Esophagus (tissue), 2 donors: ENCODE results near the gene GCM1. TPM values are rescaled to one million over a fixed set of nuclear protein-coding genes. Genes with fewer than 3 reads are reported as not detected.
"Not testable (repeated sequence)": the region's sequence is repeated elsewhere in the genome, so short reads cannot be mapped to it uniquely, and the experiment has no call there.

Experiments used
- H3K27ac ChIP-seq, 2 donors: one replicate each; pipeline ENCODE4 v1.5.1; 2013; ENCODE audit warnings: low read depth in 2 of 2, mild to moderate bottlenecking in 2 of 2, inconsistent platforms in 1 of 2, low read length in 1 of 2, moderate library complexity in 1 of 2
- H3K27me3 ChIP-seq, 2 donors: one replicate each; pipeline ENCODE4 v1.6.1; 2013; ENCODE audit warnings: low read length in 2 of 2, control low read depth in 1 of 2, mild to moderate bottlenecking in 1 of 2; ENCODE audit not compliant: insufficient read depth in 2 of 2, control insufficient read depth in 1 of 2
- H3K36me3 ChIP-seq, 2 donors: one replicate each; pipeline ENCODE4 v1.6.1; 2013; ENCODE audit warnings: low read length in 1 of 2; ENCODE audit not compliant: control insufficient read depth in 2 of 2, insufficient read depth in 2 of 2
- H3K4me1 ChIP-seq, 2 donors: one replicate each; pipeline ENCODE4 v1.6.1; 2013; ENCODE audit warnings: low read length in 1 of 2; ENCODE audit not compliant: control insufficient read depth in 2 of 2, insufficient read depth in 2 of 2
- H3K4me3 ChIP-seq, 2 donors: one replicate each; pipeline ENCODE4 v1.5.1; 2013; ENCODE audit warnings: low read length in 2 of 2, mild to moderate bottlenecking in 2 of 2, low read depth in 1 of 2, moderate library complexity in 1 of 2
- H3K9me3 ChIP-seq, 2 donors: one replicate each; pipeline ENCODE4 v1.6.1; 2013; ENCODE audit warnings: mild to moderate bottlenecking in 2 of 2, low read depth in 1 of 2, low read length in 1 of 2, moderate library complexity in 1 of 2; ENCODE audit not compliant: control insufficient read depth in 2 of 2, insufficient read depth in 1 of 2
- WGBS, 2 donors: extraction: QIAGEN DNeasy Blood & Tissue Kit; methylation state at CpG; one replicate each; pipeline ENCODE4 v1.1.7; 2013; 5-methylcytosine and 5-hydroxymethylcytosine counted together
- polyA plus RNA-seq, 2 donors: library from polyadenylated mRNA; stranded (reverse); fragments of 200-250 nt; gene quantifications; one replicate each; pipeline ENCODE4 v1.2.3, GENCODE V29; 2013
- donor health status: healthy with polysubstance abuse.
- donor health status: Bipolar disorder and iron deficiency.

Gene GCM1
- polyA plus RNA-seq, 2 donors: not detected

DNA sequence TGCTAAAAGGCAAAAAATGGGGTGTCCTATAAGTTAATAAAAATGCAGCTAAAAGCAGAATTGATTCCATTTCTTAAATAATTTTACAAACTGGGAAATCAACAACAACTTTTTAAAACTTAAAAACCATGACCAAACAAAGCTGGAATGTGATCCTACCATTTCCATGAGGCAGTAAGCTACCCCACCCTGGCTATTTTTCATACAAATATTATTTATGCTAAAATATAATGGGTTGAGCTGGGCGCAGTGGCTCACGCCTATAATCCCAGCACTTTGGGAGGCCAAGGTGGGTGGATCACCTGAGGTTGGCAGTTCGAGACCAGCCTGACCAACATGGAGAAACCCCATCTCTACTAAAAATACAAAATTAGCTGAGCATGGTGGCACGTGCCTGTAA, 6.6 kb upstream of the GCM1 start:
- H3K27me3 ChIP-seq, H3K9me3 ChIP-seq, H3K36me3 ChIP-seq, H3K4me3 ChIP-seq, H3K27ac ChIP-seq, H3K4me1 ChIP-seq: not testable (repeated sequence)
- WGBS, 2 donors: 90% methylated on average over 4 of the region's 4 CpGs

GRCh38 chr6:53154794-53155193, 6.2 kb upstream of the GCM1 start:
- WGBS, 2 donors: 89 to 91% methylated on average over 2 of the region's 2 CpGs
- Histone ChIP-seq H3K27ac (no peak overlapping the region), H3K4me1 (no peaks in the 10 kb centered on the region), H3K27me3 (no peaks in the 10 kb centered on the region), H3K9me3 (no peaks in the 10 kb centered on the region), H3K4me3 (no peak overlapping the region), H3K36me3 (no peaks in the 10 kb centered on the region)

DNA sequence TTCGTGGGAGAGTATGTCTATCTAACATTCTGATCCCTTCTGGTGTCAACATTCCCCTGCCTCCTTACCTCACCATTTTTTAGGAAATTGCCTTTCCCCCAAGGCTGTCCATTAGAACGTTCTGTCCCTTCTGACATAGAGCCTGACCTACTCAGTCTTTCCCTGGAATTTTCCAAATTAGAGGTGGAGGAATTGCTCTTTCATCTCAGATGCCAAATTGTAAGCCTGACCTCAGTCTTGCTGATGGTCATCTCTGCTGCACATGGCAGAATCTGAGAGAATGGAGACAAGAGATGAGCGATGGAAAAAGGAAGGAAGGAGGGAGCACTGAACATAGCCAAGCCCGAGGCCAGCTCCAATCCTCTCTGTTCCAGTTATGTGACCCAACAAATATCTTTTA, 5.4 kb upstream of the GCM1 start:
- Histone ChIP-seq H3K4me1 (no peaks in the 10 kb centered on the region), H3K27ac (no peak overlapping the region), H3K36me3 (no peaks in the 10 kb centered on the region), H3K9me3 (no peaks in the 10 kb centered on the region), H3K4me3 (no peak overlapping the region), H3K27me3 (no peaks in the 10 kb centered on the region)
- 69 to 81% methylated on average over 4 of the region's 4 CpGs for WGBS, 2 donors

- H3K9me3 ChIP-seq: no peaks in the 10 kb centered on the region
- no peaks in the 10 kb centered on the region for H3K36me3 ChIP-seq
- no peak overlapping the region for H3K27ac ChIP-seq
- no peak overlapping the region for H3K4me3 ChIP-seq
- no peaks in the 10 kb centered on the region for H3K4me1 ChIP-seq
- no peaks in the 10 kb centered on the region for H3K27me3 ChIP-seq
- 91 to 94% methylated on average over 2 of the region's 2 CpGs for WGBS, 2 donors
These were observed 3.9 kb upstream of the GCM1 start for GRCh38 chr6:53152576-53152975.

DNA sequence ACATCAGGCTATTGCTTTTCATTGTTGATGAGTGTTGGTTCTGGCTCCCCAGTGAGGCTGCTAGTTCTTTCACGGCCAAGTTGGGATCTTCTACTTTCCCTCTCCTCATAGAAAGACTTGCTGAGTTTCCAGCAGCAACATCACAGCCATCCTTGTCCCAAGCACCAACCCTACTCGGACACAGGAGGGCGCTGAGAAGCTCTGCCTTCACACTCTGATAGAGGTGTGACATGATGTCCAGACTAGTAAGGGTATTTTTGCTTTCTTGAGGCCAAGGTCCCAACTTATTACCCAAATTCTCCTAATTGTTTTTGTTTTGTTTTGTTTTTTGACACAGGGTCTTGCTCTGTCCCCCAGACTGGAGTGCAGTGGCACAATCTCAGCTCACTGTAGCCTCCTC, 3.0 kb upstream of the GCM1 start:
- WGBS, 2 donors: 45 to 55% methylated on average over 3 of the region's 3 CpGs
- Histone ChIP-seq H3K9me3 (no peaks in the 10 kb centered on the region), H3K36me3 (no peaks in the 10 kb centered on the region), H3K4me1 (no peaks in the 10 kb centered on the region), H3K27ac (no peak overlapping the region), H3K27me3 (no peaks in the 10 kb centered on the region), H3K4me3 (no peak overlapping the region)

GRCh38 chr6:53144802-53145201, 3.8 kb downstream of the GCM1 start:
- Histone ChIP-seq H3K27ac (no peak overlapping the region), H3K27me3 (no peaks in the 10 kb centered on the region), H3K4me1 (no peaks in the 10 kb centered on the region), H3K4me3 (no peak overlapping the region), H3K9me3 (no peaks in the 10 kb centered on the region), H3K36me3 (no peaks in the 10 kb centered on the region)
- 85 to 88% methylated on average over 2 of the region's 2 CpGs for WGBS, 2 donors

GRCh38 chr6:53143710-53144109, 4.9 kb downstream of the GCM1 start:
- WGBS, 2 donors: 62 to 65% methylated on average over 3 of the region's 3 CpGs
- Histone ChIP-seq H3K36me3 (no peaks in the 10 kb centered on the region), H3K4me1 (no peaks in the 10 kb centered on the region), H3K9me3 (no peaks in the 10 kb centered on the region), H3K27ac (no peak overlapping the region), H3K27me3 (no peaks in the 10 kb centered on the region), H3K4me3 (no peak overlapping the region)

DNA sequence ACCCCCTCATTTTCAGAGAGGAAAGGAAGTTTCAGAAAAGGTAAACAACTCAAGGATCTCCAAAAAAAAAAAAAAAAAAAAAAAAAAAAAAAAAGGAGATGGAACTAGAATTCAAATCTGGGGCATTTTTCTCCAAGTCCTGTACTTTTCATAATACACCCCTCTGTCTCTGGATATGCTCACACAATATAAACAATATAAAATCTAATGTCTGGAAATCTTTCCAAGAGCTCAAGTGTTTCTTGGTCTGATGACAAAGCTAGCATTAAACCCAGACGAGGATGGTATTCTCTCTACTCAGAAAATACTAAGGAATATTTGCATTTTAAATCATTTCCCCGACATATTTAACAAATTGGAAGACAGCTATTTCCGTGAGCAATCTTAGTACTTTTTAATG, 5.8 kb downstream of the GCM1 start:
- H3K4me1 ChIP-seq: no peaks in the 10 kb centered on the region
- no peaks in the 10 kb centered on the region for H3K27me3 ChIP-seq
- H3K4me3 ChIP-seq: no peak overlapping the region
- H3K9me3 ChIP-seq: no peaks in the 10 kb centered on the region
- 46 to 53% methylated on average over 3 of the region's 3 CpGs for WGBS, 2 donors
- H3K27ac ChIP-seq: no peak overlapping the region
- no peaks in the 10 kb centered on the region for H3K36me3 ChIP-seq

DNA sequence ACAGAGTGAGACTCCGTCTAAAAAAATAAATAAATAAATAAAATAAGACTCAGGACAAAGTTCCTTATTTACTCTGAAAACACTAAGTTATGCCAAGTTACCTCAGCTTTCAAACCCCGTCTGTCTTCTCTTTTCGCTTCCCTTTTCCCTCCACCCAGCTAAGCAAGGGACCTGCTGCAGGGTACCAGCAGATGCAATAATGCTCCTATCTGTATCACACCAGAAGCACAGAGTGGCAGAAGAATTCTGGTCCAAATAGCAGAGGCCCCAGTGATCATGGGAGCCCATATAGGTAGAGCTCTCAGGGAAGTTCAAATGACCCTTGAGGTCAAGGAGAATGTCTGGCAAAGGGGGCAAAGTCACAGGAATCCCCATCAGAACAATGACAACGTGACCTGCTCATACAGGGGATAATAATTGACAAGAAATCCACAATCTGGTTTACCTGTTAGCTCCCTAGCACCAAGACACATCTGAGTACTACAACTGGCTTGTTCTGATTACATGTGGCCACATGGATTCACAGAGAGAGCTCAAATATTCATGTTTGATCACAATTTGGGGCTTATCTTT, 8.7 kb downstream of the GCM1 start:
- H3K36me3 ChIP-seq: no peaks in the 10 kb centered on the region
- WGBS, 2 donors: 71 to 75% methylated on average over 4 of the region's 4 CpGs
- no peaks in the 10 kb centered on the region for H3K9me3 ChIP-seq
- H3K4me3 ChIP-seq: no peak overlapping the region
- no peaks in the 10 kb centered on the region for H3K27me3 ChIP-seq
- H3K27ac ChIP-seq: no peak overlapping the region
- no peaks in the 10 kb centered on the region for H3K4me1 ChIP-seq

DNA sequence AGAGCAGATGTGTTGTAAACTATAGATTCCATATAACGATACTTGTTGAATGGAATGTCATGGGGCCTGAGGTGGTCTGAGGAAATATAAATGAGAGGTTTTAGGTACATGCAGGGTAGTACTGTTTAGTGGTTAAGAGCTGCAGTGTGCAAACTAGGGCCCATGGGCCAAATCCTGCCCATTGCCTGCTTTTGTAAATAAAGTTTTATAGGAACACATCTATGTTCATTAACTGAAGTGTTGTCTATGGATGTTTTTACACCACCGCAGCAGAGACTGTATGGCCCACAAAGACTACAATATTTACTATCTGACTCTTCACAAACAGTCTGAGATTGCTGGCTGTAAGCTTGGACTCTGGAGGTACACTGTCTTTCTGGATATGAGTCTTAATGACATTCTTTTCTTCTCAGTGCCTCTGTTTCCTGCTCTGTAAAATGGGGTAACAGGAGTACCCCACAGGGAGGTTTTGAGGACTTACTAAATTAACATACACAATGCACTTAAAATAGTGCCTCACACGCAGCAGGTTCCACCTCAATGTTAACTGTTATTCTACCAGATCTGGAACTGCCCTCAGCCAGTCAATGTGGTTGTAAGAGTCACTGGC, 12.5 kb downstream of the GCM1 start:
- no peak overlapping the region for H3K4me3 ChIP-seq
- no peaks in the 10 kb centered on the region for H3K36me3 ChIP-seq

More for the DNA sequence above, 12.5 kb downstream of the GCM1 start:
- H3K9me3 ChIP-seq: no peaks in the 10 kb centered on the region
- no peak overlapping the region for H3K27ac ChIP-seq
- WGBS, 2 donors: 85 to 90% methylated on average over 3 of the region's 3 CpGs
- no peaks in the 10 kb centered on the region for H3K27me3 ChIP-seq
- H3K4me1 ChIP-seq: no peaks in the 10 kb centered on the region
